Measurements from ENCODE around the gene TMEM138.

TMEM138 gene

DNA sequence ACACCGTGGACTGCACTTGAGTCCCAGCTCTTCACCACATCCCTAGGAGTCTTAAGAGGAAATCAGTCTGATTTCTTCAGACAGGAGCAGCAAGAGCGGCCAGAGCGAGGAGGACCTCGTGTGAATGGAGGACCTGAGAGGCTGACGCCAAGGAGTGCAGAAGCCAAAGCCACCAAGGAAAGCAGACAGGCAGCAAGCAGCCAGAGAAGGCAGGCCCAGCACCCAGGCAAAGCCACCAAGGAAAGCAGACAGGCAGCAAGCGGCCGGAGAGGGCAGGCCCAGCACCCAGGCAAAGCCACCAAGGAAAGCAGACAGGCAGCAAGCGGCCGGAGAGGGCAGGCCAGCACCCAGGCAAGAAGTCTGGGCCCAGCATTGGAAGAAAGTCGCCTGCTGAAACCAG lies 12.3 kb upstream of the TMEM138 start:
- no peak for TF ChIP-seq EZH2 (optimal IDR thresholded peaks at IDR 0.05; ENCODE audit: low read depth, low read length)

DNA sequence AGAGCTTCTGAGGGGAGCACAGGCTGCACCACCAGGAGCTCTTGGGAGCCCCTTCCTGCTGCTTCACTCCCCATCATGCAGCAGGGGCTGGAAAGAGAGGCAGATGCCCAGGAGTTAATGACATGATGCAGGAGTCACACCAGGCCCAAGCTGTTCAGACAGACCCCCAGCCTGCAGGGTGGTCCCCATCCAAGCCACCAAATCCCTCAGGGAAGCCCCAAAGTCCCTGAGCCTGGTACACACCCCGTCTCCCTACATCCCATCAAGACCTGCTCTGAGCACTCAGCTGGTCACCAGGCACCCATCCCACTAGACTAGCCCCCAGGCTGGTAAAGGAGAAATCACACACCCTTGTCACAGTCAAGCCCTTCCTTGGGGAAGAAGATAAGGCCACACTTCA lies 11.8 kb upstream of the TMEM138 start:
- DNase-seq = no peak
- Histone ChIP-seq H3K9me3 (replicated peaks; ENCODE audit: insufficient read depth, low read length) (no peaks in the 10 kb centered on the region), H3K79me2 (ENCODE audit: low read length) (no peaks in the 10 kb centered on the region), H3K4me1 (ENCODE audit: low read length) (no peaks in the 10 kb centered on the region), H3K9me2 (replicated peaks; ENCODE audit: insufficient read depth, low read length) (no peaks in the 10 kb centered on the region), H3K4me3 (ENCODE audit: low read length) (no peak overlapping the region), H3K4me2 (ENCODE audit: low read depth, low read length) (no peak overlapping the region), H2AFZ (ENCODE audit: low read length) (no peak overlapping the region), H4K20me1 (ENCODE audit: insufficient read depth, low read length) (no peaks in the 10 kb centered on the region), H3F3A (ENCODE audit: insufficient read depth, low read length) (no peaks in the 10 kb centered on the region), H3K27me3 (replicated peaks; ENCODE audit: insufficient read depth, low read length) (no peaks in the 10 kb centered on the region), H3K27ac (ENCODE audit: low read length) (no peak overlapping the region), H3K9ac (ENCODE audit: low read length) (no peak overlapping the region), H3K36me3 (replicated peaks; ENCODE audit: insufficient read depth, low read length) (no peaks in the 10 kb centered on the region)
- TF ChIP-seq EZH2phosphoT487 (IDR thresholded peaks at IDR 0.05; ENCODE audit: low read length) = no peak
- no peak for TF ChIP-seq EZH2 (optimal IDR thresholded peaks at IDR 0.05; ENCODE audit: low read depth, low read length)

More for the DNA sequence above, 12.3 kb upstream of the TMEM138 start:
- Histone ChIP-seq H3K36me3 (replicated peaks; ENCODE audit: insufficient read depth, low read length) (no peaks in the 10 kb centered on the region), H3K9ac (ENCODE audit: low read length) (no peak overlapping the region), H4K20me1 (ENCODE audit: insufficient read depth, low read length) (no peaks in the 10 kb centered on the region), H3F3A (ENCODE audit: insufficient read depth, low read length) (no peaks in the 10 kb centered on the region), H3K4me2 (ENCODE audit: low read depth, low read length) (no peak overlapping the region), H3K27ac (ENCODE audit: low read length) (no peak overlapping the region), H3K4me3 (ENCODE audit: low read length) (no peak overlapping the region), H2AFZ (ENCODE audit: low read length) (no peak overlapping the region), H3K79me2 (ENCODE audit: low read length) (no peaks in the 10 kb centered on the region), H3K9me3 (replicated peaks; ENCODE audit: insufficient read depth, low read length) (no peaks in the 10 kb centered on the region), H3K9me2 (replicated peaks; ENCODE audit: insufficient read depth, low read length) (no peaks in the 10 kb centered on the region), H3K27me3 (replicated peaks; ENCODE audit: insufficient read depth, low read length) (no peaks in the 10 kb centered on the region), H3K4me1 (ENCODE audit: low read length) (no peaks in the 10 kb centered on the region)
- DNase-seq = no peak

DNA sequence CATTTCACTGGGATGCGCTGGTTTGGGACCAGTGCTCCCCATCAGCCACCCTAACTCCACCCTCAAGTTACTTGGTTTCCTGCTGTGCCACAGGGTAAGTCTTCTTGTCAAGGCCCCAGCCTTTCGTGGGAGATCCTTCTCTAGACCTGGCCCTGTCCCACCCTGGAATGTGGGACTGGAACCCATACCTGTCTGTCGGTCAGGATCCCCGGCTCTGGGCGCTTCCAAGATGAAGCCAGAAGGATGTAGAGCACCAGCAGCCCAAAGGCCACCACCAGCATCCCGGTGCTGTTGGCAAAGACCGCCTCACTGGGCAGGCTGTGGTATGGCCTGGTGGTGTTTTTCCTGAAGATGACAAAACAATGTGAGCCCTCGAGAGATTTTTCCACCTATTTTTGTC lies 11.4 kb upstream of the TMEM138 start:
- H3K4me3 ChIP-seq (ENCODE audit: low read length) = no peak overlapping the region
- no peaks in the 10 kb centered on the region for H3K79me2 ChIP-seq (ENCODE audit: low read length)
- no peaks in the 10 kb centered on the region for H3K36me3 ChIP-seq (replicated peaks; ENCODE audit: insufficient read depth, low read length)
- no peak overlapping the region for H2AFZ ChIP-seq (ENCODE audit: low read length)
- H3K4me1 ChIP-seq (ENCODE audit: low read length) = no peaks in the 10 kb centered on the region
- H3K9ac ChIP-seq (ENCODE audit: low read length) = no peak overlapping the region
- no peaks in the 10 kb centered on the region for H3K9me3 ChIP-seq (replicated peaks; ENCODE audit: insufficient read depth, low read length)
- TF ChIP-seq EZH2phosphoT487 (IDR thresholded peaks at IDR 0.05; ENCODE audit: low read length) (no peak), EZH2 (optimal IDR thresholded peaks at IDR 0.05; ENCODE audit: low read depth, low read length) (no peak)
- TF ChIP-seq, protein P1, sequence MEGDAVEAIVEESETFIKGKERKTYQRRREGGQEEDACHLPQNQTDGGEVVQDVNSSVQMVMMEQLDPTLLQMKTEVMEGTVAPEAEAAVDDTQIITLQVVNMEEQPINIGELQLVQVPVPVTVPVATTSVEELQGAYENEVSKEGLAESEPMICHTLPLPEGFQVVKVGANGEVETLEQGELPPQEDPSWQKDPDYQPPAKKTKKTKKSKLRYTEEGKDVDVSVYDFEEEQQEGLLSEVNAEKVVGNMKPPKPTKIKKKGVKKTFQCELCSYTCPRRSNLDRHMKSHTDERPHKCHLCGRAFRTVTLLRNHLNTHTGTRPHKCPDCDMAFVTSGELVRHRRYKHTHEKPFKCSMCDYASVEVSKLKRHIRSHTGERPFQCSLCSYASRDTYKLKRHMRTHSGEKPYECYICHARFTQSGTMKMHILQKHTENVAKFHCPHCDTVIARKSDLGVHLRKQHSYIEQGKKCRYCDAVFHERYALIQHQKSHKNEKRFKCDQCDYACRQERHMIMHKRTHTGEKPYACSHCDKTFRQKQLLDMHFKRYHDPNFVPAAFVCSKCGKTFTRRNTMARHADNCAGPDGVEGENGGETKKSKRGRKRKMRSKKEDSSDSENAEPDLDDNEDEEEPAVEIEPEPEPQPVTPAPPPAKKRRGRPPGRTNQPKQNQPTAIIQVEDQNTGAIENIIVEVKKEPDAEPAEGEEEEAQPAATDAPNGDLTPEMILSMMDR (IDR thresholded peaks at IDR 0.05; ENCODE audit: low read length) = no peak
- H3K27ac ChIP-seq (ENCODE audit: low read length) = no peak overlapping the region
- no peaks in the 10 kb centered on the region for H3F3A ChIP-seq (ENCODE audit: insufficient read depth, low read length)
- H3K9me2 ChIP-seq (replicated peaks; ENCODE audit: insufficient read depth, low read length) = no peaks in the 10 kb centered on the region
- no peak overlapping the region for H3K4me2 ChIP-seq (ENCODE audit: low read depth, low read length)
- DNase-seq = no peak
- H3K27me3 ChIP-seq (replicated peaks; ENCODE audit: insufficient read depth, low read length) = no peaks in the 10 kb centered on the region
- H4K20me1 ChIP-seq (ENCODE audit: insufficient read depth, low read length) = no peaks in the 10 kb centered on the region

DNA sequence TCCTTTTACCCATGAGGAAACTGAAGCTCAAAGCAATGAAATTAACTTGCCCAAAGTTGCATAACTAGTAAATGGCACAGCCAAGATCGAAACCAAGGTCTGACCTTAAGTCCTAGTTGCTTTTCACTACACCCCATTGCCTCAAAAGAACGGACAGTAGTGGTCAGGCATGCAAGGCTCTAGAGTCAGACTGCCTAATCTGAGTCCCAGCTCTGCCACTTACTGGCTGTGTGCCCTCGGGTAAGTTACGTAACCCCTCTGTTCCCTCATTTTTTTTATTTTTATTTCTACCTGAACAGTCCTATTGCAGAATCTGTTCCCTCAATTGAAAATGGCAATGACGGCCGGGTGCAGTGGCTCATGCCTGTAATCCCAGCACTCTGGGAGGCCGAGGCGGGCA lies 10.1 kb upstream of the TMEM138 start:
- no peak for TF ChIP-seq EZH2 (optimal IDR thresholded peaks at IDR 0.05; ENCODE audit: low read depth, low read length)
- Histone ChIP-seq H3F3A (ENCODE audit: insufficient read depth, low read length) (no peaks in the 10 kb centered on the region), H3K9me3 (replicated peaks; ENCODE audit: insufficient read depth, low read length) (no peaks in the 10 kb centered on the region), H3K27me3 (replicated peaks; ENCODE audit: insufficient read depth, low read length) (no peaks in the 10 kb centered on the region), H3K9me2 (replicated peaks; ENCODE audit: insufficient read depth, low read length) (no peaks in the 10 kb centered on the region), H3K36me3 (replicated peaks; ENCODE audit: insufficient read depth, low read length) (no peaks in the 10 kb centered on the region), H2AFZ (ENCODE audit: low read length) (no peak overlapping the region), H4K20me1 (ENCODE audit: insufficient read depth, low read length) (no peaks in the 10 kb centered on the region), H3K27ac (ENCODE audit: low read length) (no peak overlapping the region), H3K9ac (ENCODE audit: low read length) (no peak overlapping the region), H3K4me3 (ENCODE audit: low read length) (no peak overlapping the region), H3K4me2 (ENCODE audit: low read depth, low read length) (no peak overlapping the region), H3K79me2 (ENCODE audit: low read length) (no peaks in the 10 kb centered on the region), H3K4me1 (ENCODE audit: low read length) (peaks cover under 1% of the 10 kb centered on the region; the same call in 1 of the 2 replicates)
- no peak for DNase-seq
